ENCODE data around the gene VTI1A. TPM values are rescaled to one million over a fixed set of nuclear protein-coding genes. Genes with fewer than 3 reads are reported as not detected.

The VTI1A gene
- total and polyA plus RNA-seq, 2 of the 8 experiments (the other 6 are each of a cell fraction or from before 2014, with no cell fraction given) = 6.0 to 20.0 TPM

- no peak for TF ChIP-seq SIRT6 (IDR thresholded peaks at IDR 0.05; ENCODE audit: low read length)
- no peak for TF ChIP-seq RXRA (IDR thresholded peaks at IDR 0.05; ENCODE audit: insufficient read depth, low read depth, low read length)
- no peak for TF ChIP-seq RAD21 (IDR thresholded peaks at IDR 0.05 in 1 of 2, conservative IDR thresholded peaks at IDR 0.05 in 1 of 2; ENCODE audit: low read depth in 2 of 2, low read length in 2 of 2)
- TF ChIP-seq ASH2L (IDR thresholded peaks at IDR 0.05; ENCODE audit: low read length) = no peak
Measured at GRCh38 chr10:112782200-112782907, 335.3 kb downstream of the VTI1A start (continued).
